Stimulated activated CD4-positive, alpha-beta T cell treated with anti-CD3 and anti-CD28 coated beads, TNF-alpha, amount 100 ng/mL, for 1 hour (primary cell): ENCODE measurements around the gene RBM12.
"Not testable (repeated sequence)": the region's sequence is repeated elsewhere in the genome, so short reads cannot be mapped to it uniquely, and the experiment has no call there.

ENCODE experiments used
- DNase-seq, 3 donors: peaks; one replicate each; pipeline ENCODE4 v3.0.0-alpha.2; 2020; ENCODE audit warnings: low read depth in 3 of 3, low spot score in 1 of 3

RBM12 gene, protein sequence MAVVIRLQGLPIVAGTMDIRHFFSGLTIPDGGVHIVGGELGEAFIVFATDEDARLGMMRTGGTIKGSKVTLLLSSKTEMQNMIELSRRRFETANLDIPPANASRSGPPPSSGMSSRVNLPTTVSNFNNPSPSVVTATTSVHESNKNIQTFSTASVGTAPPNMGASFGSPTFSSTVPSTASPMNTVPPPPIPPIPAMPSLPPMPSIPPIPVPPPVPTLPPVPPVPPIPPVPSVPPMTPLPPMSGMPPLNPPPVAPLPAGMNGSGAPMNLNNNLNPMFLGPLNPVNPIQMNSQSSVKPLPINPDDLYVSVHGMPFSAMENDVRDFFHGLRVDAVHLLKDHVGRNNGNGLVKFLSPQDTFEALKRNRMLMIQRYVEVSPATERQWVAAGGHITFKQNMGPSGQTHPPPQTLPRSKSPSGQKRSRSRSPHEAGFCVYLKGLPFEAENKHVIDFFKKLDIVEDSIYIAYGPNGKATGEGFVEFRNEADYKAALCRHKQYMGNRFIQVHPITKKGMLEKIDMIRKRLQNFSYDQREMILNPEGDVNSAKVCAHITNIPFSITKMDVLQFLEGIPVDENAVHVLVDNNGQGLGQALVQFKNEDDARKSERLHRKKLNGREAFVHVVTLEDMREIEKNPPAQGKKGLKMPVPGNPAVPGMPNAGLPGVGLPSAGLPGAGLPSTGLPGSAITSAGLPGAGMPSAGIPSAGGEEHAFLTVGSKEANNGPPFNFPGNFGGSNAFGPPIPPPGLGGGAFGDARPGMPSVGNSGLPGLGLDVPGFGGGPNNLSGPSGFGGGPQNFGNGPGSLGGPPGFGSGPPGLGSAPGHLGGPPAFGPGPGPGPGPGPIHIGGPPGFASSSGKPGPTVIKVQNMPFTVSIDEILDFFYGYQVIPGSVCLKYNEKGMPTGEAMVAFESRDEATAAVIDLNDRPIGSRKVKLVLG

DNA sequence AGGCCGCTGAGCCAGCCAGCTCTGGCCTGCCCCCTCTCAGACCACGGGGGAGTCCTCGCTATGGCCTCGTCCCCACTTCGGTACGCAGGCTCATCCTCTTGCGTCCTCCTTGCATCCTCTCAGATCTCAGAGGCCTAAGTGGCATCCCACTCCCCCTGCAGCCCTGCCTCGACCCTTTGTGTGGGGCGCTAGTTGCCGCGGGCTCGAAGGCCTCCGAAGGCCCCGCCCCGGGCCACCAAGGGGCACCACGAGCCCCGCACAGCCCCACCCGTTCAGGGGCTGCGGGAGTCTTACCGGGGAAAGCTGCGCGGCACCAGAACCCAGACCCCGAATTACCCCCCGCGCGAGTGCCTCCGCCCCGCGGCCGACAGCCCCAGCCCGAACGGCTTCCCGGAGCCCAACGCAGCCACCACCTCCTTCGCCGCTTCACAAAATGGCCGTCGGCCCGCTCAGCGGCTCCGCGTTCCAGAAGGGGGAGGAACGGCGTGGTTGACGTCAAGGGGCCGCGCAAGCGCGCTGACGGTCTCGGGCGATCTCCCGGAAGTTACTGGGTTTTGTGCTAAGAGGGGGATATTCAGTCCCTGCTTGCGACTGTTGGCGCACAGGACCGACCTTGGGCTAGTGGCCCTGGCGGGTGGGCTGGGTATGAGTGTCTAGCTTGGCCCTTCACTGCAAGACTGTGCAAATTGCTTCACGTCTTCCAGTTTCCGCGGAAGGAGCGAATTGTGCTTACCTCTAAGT lies at the start of gene RBM12, which contains the start of gene CPNE1:
RBM12 (minus strand) TSS at position 435 of the 741 bp plus-strand sequence. CDS start 9,578 bp downstream, outside the sequence.
CPNE1 (minus strand) TSS at position 435 of the 741 bp plus-strand sequence. CDS start 31,977 bp downstream, outside the sequence.
- peak; percentile 81 to 89 (median 83) for DNase-seq

GRCh38 chr20:35714127-35714526 lies 49.4 kb upstream of the RBM12 start:
- no peak for DNase-seq

DNA sequence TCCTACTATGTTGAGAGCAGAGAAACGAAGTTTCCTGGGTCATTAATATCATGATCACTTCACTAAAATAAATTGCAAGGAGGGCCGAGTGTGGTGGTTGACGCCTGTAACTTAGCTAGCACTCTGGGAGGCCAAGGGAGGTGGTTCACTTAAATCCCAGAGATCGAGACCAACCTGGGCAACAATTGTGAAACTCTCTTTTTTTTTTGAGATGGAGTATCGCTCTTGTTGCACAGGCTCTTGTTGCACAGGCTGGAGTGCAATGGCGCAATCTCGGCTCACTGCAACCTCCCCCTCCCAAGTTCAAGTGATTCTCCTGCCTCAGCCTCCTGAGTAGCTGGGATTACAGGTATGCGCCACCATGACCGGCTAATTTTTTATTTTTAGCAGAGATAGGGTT lies 48.4 kb upstream of the RBM12 start:
- not testable (repeated sequence) for DNase-seq

DNA sequence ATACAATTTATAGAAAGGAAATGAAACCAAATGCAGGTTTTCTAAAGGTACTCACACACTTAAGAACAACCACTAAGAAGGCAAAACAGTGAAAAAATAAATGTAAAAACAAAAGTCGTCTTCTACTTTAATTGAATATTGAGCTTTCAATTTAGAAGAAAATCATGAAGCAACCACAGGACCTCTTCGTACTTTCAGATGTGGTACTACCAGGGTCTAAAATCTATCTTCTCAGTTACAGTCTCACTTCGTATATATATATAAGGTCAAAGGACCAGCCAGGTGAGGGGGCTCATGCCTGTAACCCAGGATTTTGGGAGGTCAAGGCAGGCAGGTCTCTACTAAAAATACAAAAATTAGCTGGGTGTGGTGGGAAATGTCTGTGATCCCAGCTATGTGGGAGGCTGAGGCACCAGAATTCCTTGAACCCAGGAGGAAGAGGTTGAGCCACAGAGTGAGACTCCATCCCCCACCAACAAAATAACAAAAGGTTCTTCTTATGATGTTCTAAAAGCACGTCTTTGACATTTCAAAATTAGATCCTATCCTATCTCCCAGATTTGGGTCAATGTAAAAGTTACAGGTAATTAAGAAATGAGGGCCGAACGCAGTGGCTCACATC lies 47.0 kb upstream of the RBM12 start:
- DNase-seq = no peak

DNA sequence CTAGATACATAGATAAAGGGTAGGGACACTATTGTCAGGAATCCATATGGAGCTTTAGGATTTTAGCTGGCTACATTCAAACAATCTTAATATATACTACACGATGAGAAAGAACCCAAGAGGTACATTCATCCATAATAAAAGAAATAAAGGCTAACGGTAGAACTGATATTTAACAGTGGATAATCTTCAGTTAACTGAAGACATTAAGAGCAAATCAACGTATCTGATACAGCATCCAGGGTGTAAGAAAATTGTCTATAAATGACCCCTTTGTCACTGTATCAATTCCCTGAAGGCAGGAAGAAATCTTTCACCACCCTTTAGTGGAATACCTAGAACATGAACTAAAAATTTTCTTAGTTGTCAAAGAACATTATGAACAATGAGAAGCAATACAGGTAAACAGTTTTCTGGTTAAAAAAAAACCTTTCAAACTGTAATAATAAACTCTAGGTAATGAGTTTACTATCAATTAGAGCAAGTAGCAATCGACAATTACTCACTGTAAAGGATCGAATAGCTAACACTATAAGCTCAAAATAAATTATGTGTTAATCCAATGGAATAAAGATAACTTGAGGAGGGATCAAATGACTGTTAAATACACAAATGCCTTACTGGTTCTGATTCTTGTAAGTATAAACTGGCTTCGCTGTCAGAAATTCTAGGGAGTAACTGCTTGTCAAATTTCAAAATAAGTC lies 46.3 kb upstream of the RBM12 start:
- DNase-seq = no peak

DNA sequence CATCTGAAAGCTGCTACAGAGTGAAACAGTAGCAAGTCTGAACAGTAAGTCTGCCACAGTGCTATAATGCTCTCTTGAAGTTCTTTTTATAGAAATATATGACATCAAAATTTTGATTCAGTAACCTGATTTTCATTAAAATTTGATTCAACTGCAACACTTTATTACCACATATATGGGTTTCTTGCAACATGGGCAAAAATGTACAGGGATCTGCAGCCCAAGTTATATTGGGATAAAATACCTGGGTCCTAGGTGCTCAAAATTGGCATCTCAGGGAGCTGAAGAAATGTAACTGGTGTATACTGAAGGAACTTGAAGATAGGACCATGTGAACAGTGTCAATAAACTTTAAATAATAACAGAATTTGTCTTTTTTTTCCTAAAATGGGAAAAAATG lies 45.3 kb upstream of the RBM12 start:
- no peak for DNase-seq

DNA sequence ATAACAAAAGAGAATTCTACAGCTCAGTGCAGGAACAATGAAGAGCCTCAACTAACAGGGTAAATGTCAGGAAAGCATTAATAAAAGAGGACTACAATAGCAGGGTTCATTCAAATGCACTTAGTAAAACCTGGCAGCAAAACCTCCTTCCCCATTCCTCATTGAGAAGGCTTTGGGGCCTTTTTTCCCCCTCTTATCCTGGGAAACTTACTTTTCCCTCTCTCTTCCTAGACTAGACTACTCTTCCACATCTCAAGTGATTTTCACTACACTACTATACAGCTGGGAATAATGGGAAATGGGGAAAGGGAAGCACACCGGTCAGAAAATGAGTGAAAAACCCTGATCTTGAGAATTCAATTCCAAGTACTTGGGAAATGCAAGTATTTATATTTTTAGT lies 44.6 kb upstream of the RBM12 start:
- no peak for DNase-seq

DNA sequence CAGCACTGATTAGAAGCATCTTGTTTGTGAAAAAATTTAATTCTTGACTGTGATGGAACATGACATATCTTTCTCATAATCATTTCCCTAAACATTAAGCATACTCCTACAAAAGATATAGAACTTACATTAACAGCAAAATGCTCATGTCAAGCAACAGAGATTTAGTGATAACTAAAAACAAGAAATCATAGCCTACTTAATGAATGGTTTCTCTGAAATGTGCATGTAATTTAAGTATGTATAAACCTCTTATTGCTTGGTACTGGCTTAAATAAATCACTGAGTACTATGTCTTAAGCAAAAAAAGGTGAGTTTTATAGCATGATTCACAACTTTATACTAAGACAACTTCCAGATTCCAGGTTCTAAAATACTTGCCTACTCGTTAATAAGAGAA lies 43.8 kb upstream of the RBM12 start:
- DNase-seq = no peak

DNA sequence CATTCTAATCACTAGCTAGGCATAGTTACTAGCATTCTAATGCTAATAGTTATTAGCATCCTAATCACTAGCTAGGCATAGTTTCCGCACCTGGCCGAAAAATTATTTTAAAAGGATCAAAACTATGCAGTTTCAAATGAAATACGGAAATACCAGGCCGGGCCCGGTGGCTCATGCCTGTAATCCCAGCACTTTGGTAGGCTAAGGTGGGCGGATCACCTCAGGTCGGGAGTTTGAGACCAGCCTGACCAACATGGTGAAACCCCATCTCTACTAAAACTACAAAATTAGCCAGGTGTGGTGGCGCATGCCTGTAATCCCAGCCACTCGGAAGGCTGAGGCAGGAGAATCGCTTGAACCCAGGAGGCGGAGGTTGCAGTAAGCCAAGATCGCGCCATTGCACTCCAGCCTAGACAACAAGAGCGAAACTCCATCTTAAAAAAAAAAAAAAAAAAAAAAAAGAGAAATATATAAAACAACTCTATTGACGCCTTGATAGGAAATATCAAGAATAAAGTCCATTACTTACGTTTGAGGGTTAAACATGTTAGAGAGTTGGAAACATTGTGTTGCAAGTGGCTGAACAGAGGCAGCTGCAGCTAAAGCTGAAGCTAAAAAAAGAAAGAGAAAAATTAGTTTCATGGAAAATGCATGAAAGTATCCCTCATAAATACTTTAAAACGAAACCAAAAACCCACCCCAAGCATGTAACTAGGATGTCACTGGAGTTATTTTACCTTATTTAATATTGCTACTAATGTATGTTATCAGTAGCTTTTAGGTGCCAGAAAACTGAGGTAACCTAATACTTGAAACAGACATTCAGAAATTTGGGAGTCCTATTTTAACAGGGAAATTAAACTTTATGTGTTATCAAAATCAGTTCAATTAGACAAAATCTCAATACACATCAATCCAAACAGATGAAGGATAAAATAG lies 42.2 kb upstream of the RBM12 start:
- DNase-seq = not testable (repeated sequence)

DNA sequence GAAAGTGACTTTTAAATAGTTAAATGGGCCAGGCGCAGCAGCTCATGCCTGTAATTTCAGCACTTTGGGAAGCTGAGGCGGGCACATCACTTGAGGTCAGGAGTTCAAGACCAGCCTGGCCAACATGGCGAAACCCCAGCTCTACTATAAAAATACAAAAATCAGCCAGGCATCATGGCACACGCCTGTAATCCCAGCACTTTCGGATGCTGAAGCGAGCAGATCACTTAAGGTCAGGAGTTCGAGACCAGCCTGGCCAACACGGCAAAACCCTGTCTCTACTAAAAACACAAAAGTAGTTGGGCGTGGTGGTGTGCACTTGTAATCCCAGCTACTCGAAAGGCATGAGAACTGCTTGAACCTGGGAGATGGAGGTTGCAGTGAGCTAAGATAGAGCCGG lies 41.2 kb upstream of the RBM12 start:
- DNase-seq = not testable (repeated sequence)

DNA sequence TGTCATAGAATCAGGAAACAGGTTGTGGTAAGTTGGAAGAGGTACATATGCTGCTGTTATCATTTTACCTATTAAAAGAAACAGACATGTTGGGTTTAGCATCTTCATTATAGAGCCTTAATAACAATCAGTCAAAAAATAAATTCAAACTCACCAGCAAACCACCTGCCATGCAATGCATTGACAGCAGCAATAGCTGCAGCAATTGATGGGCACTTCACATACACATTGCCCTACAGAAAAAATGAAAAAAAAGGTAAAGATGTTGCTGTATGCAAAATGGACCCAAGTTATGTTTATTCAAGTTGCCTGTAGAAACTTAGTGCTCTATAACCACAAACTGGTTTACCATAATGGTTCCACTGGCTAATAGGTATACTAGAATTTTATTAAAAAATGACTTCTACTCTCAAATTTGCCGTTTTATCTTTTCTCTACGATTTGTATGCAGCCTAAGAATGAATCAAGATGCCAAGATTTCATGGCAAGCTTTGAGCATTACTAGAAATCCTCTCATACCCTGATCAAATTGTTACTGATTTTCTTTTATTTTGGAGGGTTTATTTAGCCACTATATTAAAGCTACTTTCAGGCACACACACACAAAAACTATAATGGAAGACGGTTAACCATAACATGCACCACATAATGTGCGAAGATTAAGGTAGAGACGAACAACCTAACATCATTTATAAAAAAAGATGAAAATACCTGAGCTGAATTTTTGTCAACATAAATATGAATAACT lies 40.0 kb upstream of the RBM12 start:
- DNase-seq = no peak

DNA sequence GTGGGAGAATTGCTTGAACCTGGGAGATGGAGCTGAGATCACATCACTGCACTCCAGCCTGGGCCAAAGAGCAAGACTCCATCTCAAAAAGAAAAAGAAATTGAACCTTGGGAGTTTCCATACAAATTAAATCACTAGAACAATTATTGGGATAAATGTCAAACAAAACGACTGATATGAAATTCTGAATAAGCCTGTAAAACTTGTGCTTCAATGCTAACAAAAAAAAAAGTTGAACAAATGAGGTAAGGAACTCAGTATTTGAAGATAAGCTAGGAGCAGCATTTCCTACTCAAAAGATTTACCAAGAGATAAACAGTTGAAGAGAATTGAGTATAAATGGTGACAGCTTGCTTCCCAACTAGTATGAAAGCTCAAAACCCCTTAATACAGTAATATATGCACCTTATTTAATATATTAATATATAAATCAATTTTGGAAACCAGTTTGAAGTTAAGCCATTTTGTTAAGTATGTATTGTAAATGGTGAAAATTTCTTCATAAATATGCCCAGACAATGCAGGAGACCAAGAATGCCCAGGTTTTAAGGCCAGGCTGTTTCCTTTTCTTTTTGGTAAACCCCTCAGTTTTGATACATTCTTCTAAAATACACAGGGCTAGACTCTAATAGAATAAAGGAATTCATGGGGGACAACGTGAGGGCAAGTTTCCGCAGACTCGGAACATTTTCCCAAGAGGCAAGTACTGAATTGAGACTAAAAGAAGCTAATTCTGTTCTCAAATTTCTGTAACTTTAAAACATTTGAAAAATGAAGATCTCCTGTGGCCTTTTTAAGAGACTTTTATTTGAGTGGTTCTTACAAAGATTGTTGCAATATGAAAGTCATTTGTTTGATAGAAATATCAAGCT lies 38.4 kb upstream of the RBM12 start:
- DNase-seq = no peak

- no peak for DNase-seq
Measured at GRCh38 chr20:35702051-35702823, 37.5 kb upstream of the RBM12 start.

- no peak for DNase-seq
Measured at GRCh38 chr20:35700625-35701148, 36.0 kb upstream of the RBM12 start.

DNA sequence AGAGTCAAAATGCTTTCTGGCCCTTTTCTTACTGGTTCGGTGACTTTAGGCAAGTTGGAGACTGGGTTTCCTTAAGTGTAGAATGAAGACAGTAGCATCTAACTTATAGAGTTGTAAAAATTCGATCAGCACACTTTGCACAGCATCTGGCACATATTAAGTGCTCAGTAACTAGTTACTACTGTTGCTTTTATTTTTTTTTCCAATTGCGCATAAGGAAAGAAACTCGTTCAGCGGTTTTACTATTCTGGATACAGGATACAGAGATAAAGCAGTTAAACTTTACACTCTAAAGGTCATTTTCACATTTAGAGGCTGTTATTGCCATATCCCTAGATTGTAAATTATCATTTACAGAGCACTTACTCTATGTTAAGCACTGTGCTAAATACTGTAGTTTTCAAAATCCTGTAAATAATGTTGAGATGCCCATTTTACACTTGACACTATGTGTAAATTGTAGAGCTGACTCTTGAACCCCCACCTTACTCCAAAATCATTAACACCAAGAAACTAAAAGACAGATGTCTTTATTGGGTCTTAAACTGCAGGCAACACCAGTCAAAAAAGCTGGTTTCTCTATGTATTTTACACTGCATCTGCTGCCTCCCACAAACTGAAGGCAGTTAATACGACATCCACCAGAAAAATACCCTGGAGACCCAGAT lies 35.4 kb upstream of the RBM12 start:
- no peak for DNase-seq
